Neuronal stem cell (in vitro differentiated cells): ENCODE data around the gene CCDC57.
A peak's percentile ranks its signal among the peaks of the same experiment; 100 is the strongest.

ENCODE experiments used
- DNase-seq: peaks from one replicate; pipeline ENCODE4 v3.0.0-alpha.2; 2013; ENCODE audit warnings: low spot score
- H2AFZ ChIP-seq: one replicate; pipeline ENCODE4 v1.6.1; 2013; ENCODE audit warnings: mild to moderate bottlenecking, low read length, inconsistent platforms
- H2AK5ac ChIP-seq: 2 replicates; pipeline ENCODE4 v1.6.1; 2013; ENCODE audit warnings: low read depth, mild to moderate bottlenecking, inconsistent platforms, low read length, moderate library complexity, mixed read lengths
- H2BK120ac ChIP-seq: 2 replicates; pipeline ENCODE4 v1.6.1; 2013; ENCODE audit warnings: low read depth, mild to moderate bottlenecking, inconsistent platforms, low read length, moderate library complexity, mixed read lengths
- H2BK12ac ChIP-seq: one replicate; pipeline ENCODE4 v1.6.1; 2013; ENCODE audit warnings: low read length, inconsistent platforms
- H2BK15ac ChIP-seq: 2 replicates; pipeline ENCODE4 v1.6.1; 2013; ENCODE audit warnings: mild to moderate bottlenecking, low read length, inconsistent platforms, mixed read lengths
- H2BK5ac ChIP-seq: one replicate; pipeline ENCODE4 v1.6.1; 2013; ENCODE audit warnings: inconsistent platforms, mild to moderate bottlenecking, low read length, moderate library complexity
- H3K14ac ChIP-seq: one replicate; pipeline ENCODE4 v1.6.1; 2013; ENCODE audit warnings: low read length, inconsistent platforms
- H3K18ac ChIP-seq: 2 replicates; pipeline ENCODE4 v1.6.1; 2013; ENCODE audit warnings: low read length, inconsistent platforms
- H3K23ac ChIP-seq: 2 replicates; pipeline ENCODE4 v1.6.1; 2013; ENCODE audit warnings: low read depth, mild to moderate bottlenecking, mixed read lengths, low read length, inconsistent platforms; ENCODE audit not compliant: poor library complexity
- H3K27ac ChIP-seq: replicated peaks from 3 replicates; pipeline ENCODE4 v1.5.1; 2013; ENCODE audit warnings: low read length, inconsistent platforms
- H3K27me3 ChIP-seq, 3 experiments: 2 replicates each; pipeline ENCODE4 v1.6.1; 2013; ENCODE audit warnings: low read length in 3 of 3, mild to moderate bottlenecking in 2 of 3, inconsistent platforms in 1 of 3, low read depth in 1 of 3, mixed read lengths in 1 of 3, moderate library complexity in 1 of 3; ENCODE audit not compliant: control insufficient read depth in 3 of 3, insufficient read depth in 3 of 3
- H3K36me3 ChIP-seq, 2 donors: replicated peaks in 1 of 2; 2 replicates each; pipeline ENCODE4 v1.6.1; 2013; ENCODE audit warnings: low read length in 2 of 2; ENCODE audit not compliant: control insufficient read depth in 2 of 2, insufficient read depth in 2 of 2
- H3K4ac ChIP-seq: 2 replicates; pipeline ENCODE4 v1.6.1; 2013; ENCODE audit warnings: inconsistent platforms, mild to moderate bottlenecking, low read length, moderate library complexity
- H3K4me1 ChIP-seq, 2 donors: 1 replicate in 1 of 2; 2 replicates in 1 of 2; pipeline ENCODE4 v1.6.1; 2013; ENCODE audit warnings: low read length in 2 of 2, low read depth in 1 of 2; ENCODE audit not compliant: control insufficient read depth in 2 of 2, insufficient read depth in 1 of 2
- H3K4me2 ChIP-seq: one replicate; pipeline ENCODE4 v1.6.1; 2013; ENCODE audit warnings: mild to moderate bottlenecking, low read length, inconsistent platforms; ENCODE audit not compliant: insufficient read depth, poor library complexity, severe bottlenecking
- H3K4me3 ChIP-seq, 2 donors: 2 replicates each; pipeline ENCODE4 v1.5.1; 2013; ENCODE audit warnings: low read length in 2 of 2, mild to moderate bottlenecking in 2 of 2, inconsistent platforms in 1 of 2, moderate library complexity in 1 of 2
- H3K79me1 ChIP-seq: one replicate; pipeline ENCODE4 v1.6.1; 2013; ENCODE audit warnings: low read depth, mild to moderate bottlenecking, inconsistent platforms, low read length, moderate library complexity
- H3K9ac ChIP-seq: one replicate; pipeline ENCODE4 v1.6.1; 2013; ENCODE audit warnings: mild to moderate bottlenecking, low read depth, low read length, inconsistent platforms; ENCODE audit not compliant: poor library complexity
- H3K9me3 ChIP-seq, 2 donors: replicated peaks in 1 of 2; 2 replicates each; pipeline versions ENCODE3 to v1.6.1; 2013; ENCODE audit warnings: low read length in 2 of 2, mild to moderate bottlenecking in 2 of 2, inconsistent platforms in 1 of 2, low read depth in 1 of 2, mixed read lengths in 1 of 2, moderate library complexity in 1 of 2; ENCODE audit not compliant: control insufficient read depth in 2 of 2, insufficient read depth in 1 of 2
- H4K8ac ChIP-seq: one replicate; pipeline ENCODE4 v1.6.1; 2013; ENCODE audit warnings: low read depth, mild to moderate bottlenecking, inconsistent platforms, low read length, moderate library complexity
- H4K91ac ChIP-seq: one replicate; pipeline ENCODE4 v1.6.1; 2013; ENCODE audit warnings: low read length, low read depth, mild to moderate bottlenecking, inconsistent platforms; ENCODE audit not compliant: poor library complexity
- WGBS, 2 donors: extraction: QIAGEN DNeasy Blood & Tissue Kit; methylation state at CpG; one replicate each; pipeline ENCODE4 v1.1.7; 2013; ENCODE audit warnings: missing lambda C conversion rate in 2 of 2, mixed read lengths in 1 of 2; ENCODE audit not compliant: insufficient read length in 2 of 2, insufficient replicate concordance in 1 of 2; ENCODE audit errors: extremely low coverage in 2 of 2; 5-methylcytosine and 5-hydroxymethylcytosine counted together

Gene CCDC57

DNA sequence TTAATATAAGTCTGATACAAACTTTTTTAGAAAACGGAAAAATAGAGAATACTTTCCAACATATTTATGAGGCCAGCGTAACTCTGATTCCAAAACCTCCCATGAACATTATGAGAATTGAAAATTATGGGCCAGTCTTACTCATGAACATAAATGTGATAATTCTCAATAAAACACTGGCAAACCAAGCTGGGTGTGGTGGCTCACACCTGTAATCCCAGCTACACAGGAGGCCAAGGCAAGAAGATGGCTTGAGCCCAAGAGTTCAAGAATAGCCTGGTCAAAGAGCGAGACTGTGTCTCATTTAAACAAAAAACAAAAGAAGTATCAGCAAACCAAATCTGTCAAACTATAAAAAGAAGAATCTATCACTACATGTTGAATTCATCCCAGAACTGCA is 47.8 kb downstream of the CCDC57 start:
- H2BK15ac ChIP-seq, result no peak overlapping the region
- no peak overlapping the region for H2BK120ac ChIP-seq
- no peaks in the 10 kb centered on the region for H3K4me1 ChIP-seq
- no peak overlapping the region for H3K14ac ChIP-seq
- no peak overlapping the region for H2AFZ ChIP-seq
- no peak overlapping the region for H3K9ac ChIP-seq
- H3K36me3 ChIP-seq, result peaks cover 17 to 53% of the 10 kb centered on the region in 2 donors
- H3K27ac ChIP-seq, result no peak overlapping the region
- no CpG with 5 or more reads among the region's 3 CpGs for WGBS, 2 donors
- peaks cover 3 to 7% of the 10 kb centered on the region in 2 donors for H3K9me3 ChIP-seq
- no peak overlapping the region for H2BK12ac ChIP-seq
- no peak overlapping the region for H4K8ac ChIP-seq
- no peak overlapping the region for H2BK5ac ChIP-seq
- no peak overlapping the region for H2AK5ac ChIP-seq
- H3K23ac ChIP-seq, result no peak overlapping the region
- no peak for DNase-seq
- H3K4ac ChIP-seq, result no peak overlapping the region
- H3K27me3 ChIP-seq, result no peaks in the 10 kb centered on the region
- no peak overlapping the region for H4K91ac ChIP-seq
- no peak overlapping the region for H3K4me3 ChIP-seq
- H3K4me2 ChIP-seq, result no peak overlapping the region
- H3K79me1 ChIP-seq, result peaks cover 2% of the 10 kb centered on the region
- no peak overlapping the region for H3K18ac ChIP-seq

DNA sequence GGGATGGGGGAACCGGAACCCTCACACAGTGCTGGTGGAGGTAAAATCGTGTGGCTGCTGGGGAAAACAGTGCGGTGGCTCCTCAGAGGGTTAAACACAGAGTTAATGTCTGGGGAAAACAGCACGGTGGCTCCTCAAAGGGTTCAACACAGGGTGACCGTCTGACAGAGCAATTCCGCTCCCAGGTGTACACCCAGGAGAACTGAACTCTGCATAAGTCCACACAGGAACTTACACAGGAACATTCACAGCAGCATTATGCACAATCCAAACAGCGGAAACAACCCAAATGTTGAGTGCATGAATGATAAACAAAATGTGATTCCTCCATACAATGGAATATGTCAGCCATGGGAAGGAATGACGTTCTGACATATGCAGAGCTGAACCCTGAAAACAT is 51.4 kb downstream of the CCDC57 start:
- DNase-seq, result no peak
- no peak overlapping the region for H4K91ac ChIP-seq
- H3K4ac ChIP-seq, result no peak overlapping the region
- no peak overlapping the region for H3K18ac ChIP-seq
- H3K23ac ChIP-seq, result no peak overlapping the region
- H3K9ac ChIP-seq, result no peak overlapping the region
- H3K4me3 ChIP-seq, result no peak overlapping the region
- H3K79me1 ChIP-seq, result peaks cover 5% of the 10 kb centered on the region
- H2BK5ac ChIP-seq, result no peak overlapping the region
- H3K14ac ChIP-seq, result no peak overlapping the region
- no peaks in the 10 kb centered on the region for H3K27me3 ChIP-seq
- no CpG with 5 or more reads among the region's 8 CpGs for WGBS, 2 donors
- no peak overlapping the region for H3K4me2 ChIP-seq
- H2AK5ac ChIP-seq, result no peak overlapping the region
- H3K9me3 ChIP-seq, result peaks cover 3 to 7% of the 10 kb centered on the region in 2 donors
- H2BK120ac ChIP-seq, result no peak overlapping the region
- H2BK12ac ChIP-seq, result no peak overlapping the region
- peaks cover 23 to 58% of the 10 kb centered on the region in 2 donors for H3K36me3 ChIP-seq
- no peaks in the 10 kb centered on the region for H3K4me1 ChIP-seq
- no peak overlapping the region for H2BK15ac ChIP-seq
- no peak overlapping the region for H3K27ac ChIP-seq
- H2AFZ ChIP-seq, result no peak overlapping the region
- peak overlapping the region; percentile 65 for H4K8ac ChIP-seq

DNA sequence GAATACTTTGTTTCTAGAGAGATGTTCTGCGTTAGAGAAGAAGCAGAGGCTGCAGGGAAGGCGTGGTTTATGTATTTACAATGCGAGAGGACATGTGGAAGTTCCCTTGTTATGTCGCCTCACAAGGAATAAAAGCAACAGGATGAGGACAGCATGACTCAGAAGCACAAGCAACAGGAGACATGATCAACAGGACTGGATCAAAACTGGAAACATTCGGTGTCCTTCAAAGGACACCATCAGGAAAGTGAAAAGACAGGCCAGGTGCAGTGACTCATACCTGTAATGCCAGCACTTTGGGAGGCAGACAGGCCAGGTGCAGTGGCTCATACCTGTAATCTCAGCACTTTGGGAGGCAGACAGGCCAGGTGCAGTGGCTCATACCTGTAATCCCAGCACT is 52.6 kb downstream of the CCDC57 start:
- no peak for DNase-seq
- peaks cover 7% of the 10 kb centered on the region for H3K79me1 ChIP-seq
- H3K27ac ChIP-seq, result no peak overlapping the region
- H3K23ac ChIP-seq, result no peak overlapping the region
- H3K9me3 ChIP-seq, result peaks cover 3 to 7% of the 10 kb centered on the region in 2 donors
- H2BK120ac ChIP-seq, result no peak overlapping the region
- H3K14ac ChIP-seq, result no peak overlapping the region
- WGBS, 2 donors, result no CpG with 5 or more reads among the region's 5 CpGs
- no peak overlapping the region for H3K4ac ChIP-seq
- H3K4me1 ChIP-seq, result no peaks in the 10 kb centered on the region
- no peak overlapping the region for H3K4me3 ChIP-seq
- no peak overlapping the region for H4K91ac ChIP-seq
- H3K36me3 ChIP-seq, result peaks cover 19 to 48% of the 10 kb centered on the region in 2 donors
- H4K8ac ChIP-seq, result no peak overlapping the region
- no peak overlapping the region for H3K4me2 ChIP-seq
- H2BK12ac ChIP-seq, result no peak overlapping the region
- H3K9ac ChIP-seq, result no peak overlapping the region
- no peak overlapping the region for H2BK5ac ChIP-seq
- no peak overlapping the region for H2AFZ ChIP-seq
- no peaks in the 10 kb centered on the region for H3K27me3 ChIP-seq
- H2AK5ac ChIP-seq, result no peak overlapping the region
- no peak overlapping the region for H2BK15ac ChIP-seq
- H3K18ac ChIP-seq, result no peak overlapping the region

DNA sequence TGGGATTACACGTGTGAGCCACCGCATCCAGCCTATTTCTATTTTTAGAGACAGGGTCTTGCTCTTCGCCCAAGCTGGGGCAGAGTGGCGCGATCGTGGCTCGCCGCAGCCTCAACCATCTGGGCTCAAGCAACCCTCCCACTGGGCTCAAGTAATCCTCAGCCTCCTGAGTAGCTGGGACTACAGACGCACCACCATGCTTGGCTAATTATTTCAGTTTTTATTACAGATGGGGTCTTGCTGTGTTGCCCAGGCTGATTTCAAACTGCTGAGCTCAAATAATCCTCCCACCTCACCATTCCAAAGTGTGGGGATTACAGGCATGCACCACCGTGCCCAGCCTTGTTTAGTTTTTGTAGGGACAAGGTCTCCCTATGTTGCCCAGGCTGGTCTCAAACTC is 53.8 kb downstream of the CCDC57 start:
- Histone ChIP-seq H3K4me2 (no peak overlapping the region), H2BK5ac (no peak overlapping the region), H4K8ac (no peak overlapping the region), H2AFZ (no peak overlapping the region), H3K4me1 (no peaks in the 10 kb centered on the region), H3K4ac (no peak overlapping the region), H3K79me1 (peaks cover 7% of the 10 kb centered on the region), H3K18ac (no peak overlapping the region), H3K23ac (no peak overlapping the region), H3K27ac (no peak overlapping the region), H3K9me3 (peaks cover 3 to 7% of the 10 kb centered on the region in 2 donors), H2BK15ac (no peak overlapping the region), H3K27me3 (no peaks in the 10 kb centered on the region), H2AK5ac (no peak overlapping the region), H4K91ac (no peak overlapping the region), H2BK12ac (no peak overlapping the region), H2BK120ac (no peak overlapping the region), H3K14ac (no peak overlapping the region), H3K9ac (no peak overlapping the region), H3K36me3 (peaks cover 24 to 56% of the 10 kb centered on the region in 2 donors), H3K4me3 (no peak overlapping the region)
- WGBS, 2 donors, result no CpG with 5 or more reads among the region's 10 CpGs
- DNase-seq, result no peak
